ENCODE measurements around the gene PTPRB.

GRCh38 chr12:70560671-70561070 lies 76.6 kb downstream of the PTPRB start:
- TF ChIP-seq POLR2AphosphoS5 (IDR thresholded peaks at IDR 0.05; ENCODE audit: low read depth, low read length) (no peak), REST (IDR thresholded peaks at IDR 0.05; ENCODE audit: insufficient read depth in 1 of 2, low read depth in 2 of 2, low read length in 2 of 2) (no peak), SIN3A (IDR thresholded peaks at IDR 0.05; ENCODE audit: borderline replicate concordance, insufficient read depth, low read length) (no peak), TAF1 (IDR thresholded peaks at IDR 0.05; ENCODE audit: borderline replicate concordance, insufficient read depth, low read length) (no peak)

Data from PFSK-1 (cell line).